ENCODE results near the gene SCAPER. TPM values are rescaled to one million over a fixed set of nuclear protein-coding genes. Genes with fewer than 3 reads are reported as not detected.

Gene SCAPER
- total and polyA plus RNA-seq, 2 of the 4 experiments (the other 2 are of a cell fraction) = 2.9 to 9.7 TPM

DNA sequence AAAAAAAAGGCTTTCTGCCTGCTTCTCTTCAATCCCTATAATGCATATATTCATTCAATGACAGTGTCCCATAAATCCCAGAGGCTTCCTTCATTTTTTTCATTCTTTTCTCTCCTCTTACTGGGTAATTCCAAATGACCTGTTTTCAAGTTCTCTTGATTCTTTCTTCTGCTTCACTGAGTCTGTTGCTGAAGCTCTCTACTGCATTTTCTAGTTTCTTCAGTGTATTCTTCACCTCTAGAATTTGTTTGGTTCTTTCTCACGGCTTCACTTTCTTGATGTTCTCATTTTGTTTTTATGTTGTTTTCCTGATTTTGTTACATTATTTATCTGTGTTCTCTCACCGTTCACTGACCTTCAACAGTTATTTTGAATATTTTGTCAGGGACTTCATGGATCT lies 141.6 kb downstream of the SCAPER start:
- H3K27ac ChIP-seq (ENCODE audit: insufficient read depth, low read length) = no peak overlapping the region
- ATAC-seq (ENCODE audit: low read depth) (no peak), DNase-seq (no peak)
- H2BK15ac ChIP-seq (ENCODE audit: low read depth, low read length) = no peak overlapping the region
- no TSS peak for BruUV-seq (replicated peaks)
- no peaks in the 10 kb centered on the region; the same call in 1 of the 2 replicates for H3K9me1 ChIP-seq (ENCODE audit: insufficient read depth, low read length)
- H4K20me1 ChIP-seq (ENCODE audit: insufficient read depth, low read length) = no peaks in the 10 kb centered on the region
- POLR2A ChIA-PET (ENCODE audit: unreplicated experiment) = no interaction called here
- H2BK120ac ChIP-seq (ENCODE audit: low read depth, low read length) = no peak overlapping the region
- H2BK20ac ChIP-seq (ENCODE audit: low read depth, low read length) = no peak overlapping the region
- no peaks in the 10 kb centered on the region for H3K4me1 ChIP-seq (ENCODE audit: control insufficient read depth, insufficient read depth, low read length)
- no peak overlapping the region for H2AFZ ChIP-seq (replicated peaks; ENCODE audit: low read length, poor library complexity)
- H2AK9ac ChIP-seq (replicated peaks; ENCODE audit: low read depth, low read length, poor library complexity) = no peak overlapping the region
- H3K36me3 ChIP-seq (ENCODE audit: control insufficient read depth, insufficient read depth, low read length) = peaks cover 8% of the 10 kb centered on the region
- no peak overlapping the region for H4K91ac ChIP-seq (ENCODE audit: insufficient read depth, low read depth, low read length)
- no peak overlapping the region for H3K4me2 ChIP-seq (ENCODE audit: low read depth, low read length)
- in situ Hi-C loops (cut with MboI; ENCODE audit: low sequenced_read_pairs) (no loop called here), intact Hi-C loops (cut with micrococcal nuclease) (no loop called here), dilution Hi-C loops (cut with HindIII; ENCODE audit: low sequenced_read_pairs, unreplicated experiment) (no loop called here)
- TF ChIP-seq FOS (IDR thresholded peaks at IDR 0.05; ENCODE audit: low read depth, low read length) = no peak
- TF ChIP-seq RCOR1 (IDR thresholded peaks at IDR 0.05; ENCODE audit: insufficient replicate concordance, low read length) = no peak
- TF ChIP-seq MAFK (IDR thresholded peaks at IDR 0.05; ENCODE audit: low read depth, low read length) = no peak
- TF ChIP-seq MXI1 (IDR thresholded peaks at IDR 0.05; ENCODE audit: borderline replicate concordance, low read depth, low read length) = no peak
- TF ChIP-seq MAZ (IDR thresholded peaks at IDR 0.05; ENCODE audit: borderline replicate concordance, low read depth, low read length) = no peak
- TF ChIP-seq POLR2A (IDR thresholded peaks at IDR 0.05; ENCODE audit: low read depth, low read length) = no peak
- TF ChIP-seq, protein P1, sequence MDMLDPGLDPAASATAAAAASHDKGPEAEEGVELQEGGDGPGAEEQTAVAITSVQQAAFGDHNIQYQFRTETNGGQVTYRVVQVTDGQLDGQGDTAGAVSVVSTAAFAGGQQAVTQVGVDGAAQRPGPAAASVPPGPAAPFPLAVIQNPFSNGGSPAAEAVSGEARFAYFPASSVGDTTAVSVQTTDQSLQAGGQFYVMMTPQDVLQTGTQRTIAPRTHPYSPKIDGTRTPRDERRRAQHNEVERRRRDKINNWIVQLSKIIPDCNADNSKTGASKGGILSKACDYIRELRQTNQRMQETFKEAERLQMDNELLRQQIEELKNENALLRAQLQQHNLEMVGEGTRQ (IDR thresholded peaks at IDR 0.05; ENCODE audit: low read depth, low read length) = no peak
- no peak for TF ChIP-seq SMC3 (IDR thresholded peaks at IDR 0.05; ENCODE audit: low read depth, low read length)
- TF ChIP-seq NFE2L2 (IDR thresholded peaks at IDR 0.05; ENCODE audit: low read depth, low read length) = no peak
- no peak for TF ChIP-seq RFX5 (IDR thresholded peaks at IDR 0.05; ENCODE audit: low read depth, low read length)
- no peak for TF ChIP-seq BHLHE40 (IDR thresholded peaks at IDR 0.05; ENCODE audit: low read depth, low read length)
- no peak for TF ChIP-seq RAD21 (IDR thresholded peaks at IDR 0.05; ENCODE audit: low read length)
- TF ChIP-seq, protein P2, sequence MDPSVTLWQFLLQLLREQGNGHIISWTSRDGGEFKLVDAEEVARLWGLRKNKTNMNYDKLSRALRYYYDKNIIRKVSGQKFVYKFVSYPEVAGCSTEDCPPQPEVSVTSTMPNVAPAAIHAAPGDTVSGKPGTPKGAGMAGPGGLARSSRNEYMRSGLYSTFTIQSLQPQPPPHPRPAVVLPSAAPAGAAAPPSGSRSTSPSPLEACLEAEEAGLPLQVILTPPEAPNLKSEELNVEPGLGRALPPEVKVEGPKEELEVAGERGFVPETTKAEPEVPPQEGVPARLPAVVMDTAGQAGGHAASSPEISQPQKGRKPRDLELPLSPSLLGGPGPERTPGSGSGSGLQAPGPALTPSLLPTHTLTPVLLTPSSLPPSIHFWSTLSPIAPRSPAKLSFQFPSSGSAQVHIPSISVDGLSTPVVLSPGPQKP (IDR thresholded peaks at IDR 0.05; ENCODE audit: borderline replicate concordance, low read depth, low read length) = no peak
- CTCF ChIA-PET = interaction anchor here (0.7 kb wide), 1 partner anchor 406 kb away, joined by 3 read pairs; no protein-coding TSS in a partner anchor
- H2BK5ac ChIP-seq (ENCODE audit: low read depth, low read length, poor library complexity, severe bottlenecking) = no peak overlapping the region
- no peak overlapping the region for H3K23ac ChIP-seq (ENCODE audit: low read depth, low read length)
- no peak overlapping the region for H4K5ac ChIP-seq (ENCODE audit: low read depth, low read length)
- no CpG with 5 or more reads among the region's 2 CpGs for WGBS, 2 experiments (ENCODE audit: extremely low coverage in 2 of 2, insufficient read length in 1 of 2)
- no peak overlapping the region for H3K14ac ChIP-seq (replicated peaks; ENCODE audit: low read depth, low read length)
- no peak overlapping the region for H3K56ac ChIP-seq (ENCODE audit: extremely low read depth, insufficient read depth, low read length)
- H3K79me1 ChIP-seq (ENCODE audit: low read depth in 1 of 2, low read length in 2 of 2) = no peaks in the 10 kb centered on the region
- no peak overlapping the region for H3K18ac ChIP-seq (ENCODE audit: low read depth, low read length)
- no peak overlapping the region for H3K4me3 ChIP-seq (ENCODE audit: insufficient read depth, low read depth, low read length)
- no peaks in the 10 kb centered on the region for H3K27me3 ChIP-seq (ENCODE audit: control insufficient read depth, insufficient read depth, low read length)
- H4K8ac ChIP-seq (ENCODE audit: low read depth in 2 of 2, low read length in 2 of 2) = no peak overlapping the region
- H3K9me3 ChIP-seq (ENCODE audit: control insufficient read depth, insufficient read depth, low read length) = peaks cover 6% of the 10 kb centered on the region
- H3K9ac ChIP-seq (ENCODE audit: low read depth, low read length) = no peak overlapping the region
- H3K4ac ChIP-seq (ENCODE audit: low read depth, low read length) = no peak overlapping the region
- H2AK5ac ChIP-seq (ENCODE audit: low read depth, low read length) = no peak overlapping the region
